Measurements from ENCODE around the gene HOMER2. TPM values are rescaled to one million over a fixed set of nuclear protein-coding genes. Genes with fewer than 3 reads are reported as not detected.
"Not testable (repeated sequence)": the region's sequence is repeated elsewhere in the genome, so short reads cannot be mapped to it uniquely, and the experiment has no call there.

HOMER2 gene
- total RNA-seq, 1 donor from 2014 or later, result under 0.01 TPM

DNA sequence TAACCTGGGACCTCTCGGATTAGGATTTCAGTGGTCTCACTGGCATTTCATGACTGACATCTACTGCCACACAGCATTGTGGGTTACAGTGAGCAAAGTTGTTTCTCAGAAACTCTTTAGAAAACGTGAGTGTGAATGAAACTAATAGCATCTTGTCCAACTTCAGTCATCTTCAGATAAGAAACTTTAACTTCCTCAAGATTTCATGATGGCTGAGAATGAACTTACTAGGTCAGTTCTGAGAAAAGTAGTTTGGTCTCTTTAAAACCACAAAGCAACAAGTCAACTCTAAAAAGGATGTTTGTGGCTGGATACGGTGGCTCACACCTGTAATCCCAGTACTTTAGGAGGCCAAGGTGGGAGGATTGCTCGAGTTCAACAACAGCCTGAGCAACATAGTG lies 14.2 kb upstream of the HOMER2 start:
- no peak for DNase-seq (ENCODE audit: low read depth in 2 of 2)

- no peak for DNase-seq (ENCODE audit: low read depth in 2 of 2)
Observed at GRCh38 chr15:82964890-82965289, 12.4 kb upstream of the HOMER2 start.

DNA sequence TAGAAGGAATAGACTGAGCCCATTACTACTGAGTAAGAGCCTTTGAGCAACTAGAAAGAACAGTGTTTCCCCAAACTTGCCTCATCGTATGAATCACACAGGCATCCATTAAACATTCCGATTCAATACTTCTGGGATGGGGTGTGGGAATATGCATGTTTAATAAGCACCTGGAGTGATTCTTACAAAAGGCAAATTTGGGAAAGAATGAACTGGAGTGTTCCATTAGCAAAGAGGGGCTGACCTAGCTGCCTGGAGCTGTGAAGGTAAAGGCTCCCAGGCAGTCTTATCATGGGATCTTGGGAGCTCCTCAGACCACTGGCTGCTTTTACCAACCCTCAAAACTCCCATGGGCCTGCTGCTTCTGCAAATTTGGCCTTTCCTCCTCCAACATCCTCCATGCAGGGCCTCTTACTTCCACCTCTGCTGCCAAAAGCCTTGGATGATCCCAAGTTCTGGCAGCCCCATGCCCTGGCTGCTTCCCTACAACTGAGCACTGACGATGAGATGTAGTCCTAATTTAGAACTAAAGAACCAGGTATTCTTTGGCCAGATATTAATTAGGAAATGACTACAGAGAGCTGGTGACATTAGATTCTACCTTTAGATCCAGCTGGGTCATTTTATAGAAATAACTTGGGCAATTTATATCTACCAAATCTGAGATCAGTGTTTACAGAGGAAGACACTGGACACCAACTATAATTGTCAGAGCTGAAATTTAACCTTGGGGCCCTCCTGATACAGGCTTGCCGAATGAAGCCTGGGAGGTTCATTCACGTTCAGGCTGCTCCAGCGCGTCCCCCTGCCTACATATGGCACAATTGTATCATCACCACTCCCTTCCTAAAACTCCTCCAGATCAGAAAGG lies 11.2 kb upstream of the HOMER2 start:
- no peak for DNase-seq (ENCODE audit: low read depth in 2 of 2)

DNA sequence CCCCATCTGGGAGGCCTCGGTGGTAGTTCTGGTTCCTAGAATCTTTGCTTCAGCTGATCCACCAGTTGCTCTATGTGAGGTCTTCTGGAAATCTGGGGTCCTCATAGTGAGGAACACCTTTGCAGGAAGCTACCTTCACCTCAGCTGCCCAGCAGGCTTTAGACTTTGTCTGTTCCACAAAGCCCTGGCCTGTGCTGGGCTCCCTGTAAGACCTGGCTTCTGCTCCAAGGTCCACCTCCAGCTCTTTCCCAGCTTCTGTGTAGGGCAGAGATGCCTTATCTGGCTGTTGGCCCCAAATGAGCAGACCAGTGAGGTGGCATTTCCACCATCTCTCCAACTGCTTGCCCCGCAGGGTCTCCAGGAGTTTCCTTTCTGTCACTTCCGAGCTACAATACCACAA lies 8.2 kb upstream of the HOMER2 start:
- DNase-seq (ENCODE audit: low read depth in 2 of 2), result no peak

- DNase-seq (ENCODE audit: low read depth in 2 of 2), result no peak
Observed at GRCh38 chr15:82959423-82959822, 6.9 kb upstream of the HOMER2 start.

- no peak for DNase-seq (ENCODE audit: low read depth in 2 of 2)
Observed at GRCh38 chr15:82958638-82959037, 6.1 kb upstream of the HOMER2 start.

DNA sequence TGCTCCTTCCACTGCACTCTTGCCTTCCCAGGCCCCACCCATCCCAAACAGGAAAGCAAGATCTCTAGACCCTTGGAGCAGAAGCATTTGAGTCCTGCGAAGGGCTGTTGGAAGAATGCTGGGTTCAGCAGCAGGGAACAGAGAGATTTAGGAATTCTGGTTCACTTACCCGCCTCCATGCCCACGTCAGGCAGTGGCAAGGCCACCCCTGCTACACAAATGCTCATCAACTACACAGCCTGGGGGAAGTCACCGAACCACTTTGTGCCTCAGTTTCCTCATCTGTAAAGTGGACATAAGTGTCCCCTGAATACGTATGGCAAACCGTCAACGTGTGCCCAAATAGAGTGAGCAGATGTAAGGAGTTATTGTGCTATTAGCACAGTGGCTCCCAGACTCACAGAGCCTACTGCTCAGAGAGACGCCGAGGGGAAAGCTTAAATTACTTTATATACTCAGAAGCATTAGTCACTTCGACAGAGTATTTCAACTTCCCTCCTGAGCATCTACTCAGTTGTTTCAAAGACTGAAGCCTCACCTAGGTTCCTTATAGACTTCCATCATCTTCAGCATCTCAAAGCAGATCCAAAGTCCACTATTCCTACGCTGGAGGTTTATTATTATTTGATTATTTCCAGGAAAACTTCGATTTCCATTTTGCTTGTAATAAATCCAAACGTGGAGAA lies 905 bp downstream of the HOMER2 start:
- DNase-seq (ENCODE audit: low read depth in 2 of 2), result no peak

DNA sequence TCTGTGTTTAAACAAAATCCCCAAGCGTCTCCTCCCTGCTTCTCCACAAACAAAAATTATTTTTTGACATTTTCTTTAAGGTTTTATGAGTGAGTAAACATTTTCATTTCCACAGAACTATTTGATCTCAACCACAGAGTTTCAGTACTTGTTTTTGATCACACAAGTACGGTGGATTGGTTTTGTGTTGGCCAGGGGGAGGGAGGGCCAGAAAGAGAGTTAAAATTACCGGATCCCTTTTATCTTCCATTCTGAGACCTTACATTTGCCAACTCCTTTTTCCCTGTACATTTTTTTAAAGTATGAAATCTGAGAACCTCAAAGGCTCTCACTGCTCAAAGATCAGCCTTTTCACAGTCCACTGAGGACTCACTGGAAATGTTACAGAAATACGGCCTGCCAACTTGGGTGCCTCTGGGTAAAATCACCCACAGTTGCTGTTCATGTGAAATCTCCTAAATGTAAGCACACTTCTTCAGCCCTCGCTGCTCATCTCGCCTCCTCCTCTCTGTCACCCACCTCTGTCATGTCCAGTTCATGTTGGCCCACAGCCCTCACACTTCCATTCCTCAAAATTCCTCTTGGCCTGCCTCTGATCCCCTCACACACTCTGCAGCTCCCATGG lies 1.7 kb downstream of the HOMER2 start:
- no peak for DNase-seq (ENCODE audit: low read depth in 2 of 2)

GRCh38 chr15:82950295-82950694 lies 2.2 kb downstream of the HOMER2 start:
- no peak for DNase-seq (ENCODE audit: low read depth in 2 of 2)

DNA sequence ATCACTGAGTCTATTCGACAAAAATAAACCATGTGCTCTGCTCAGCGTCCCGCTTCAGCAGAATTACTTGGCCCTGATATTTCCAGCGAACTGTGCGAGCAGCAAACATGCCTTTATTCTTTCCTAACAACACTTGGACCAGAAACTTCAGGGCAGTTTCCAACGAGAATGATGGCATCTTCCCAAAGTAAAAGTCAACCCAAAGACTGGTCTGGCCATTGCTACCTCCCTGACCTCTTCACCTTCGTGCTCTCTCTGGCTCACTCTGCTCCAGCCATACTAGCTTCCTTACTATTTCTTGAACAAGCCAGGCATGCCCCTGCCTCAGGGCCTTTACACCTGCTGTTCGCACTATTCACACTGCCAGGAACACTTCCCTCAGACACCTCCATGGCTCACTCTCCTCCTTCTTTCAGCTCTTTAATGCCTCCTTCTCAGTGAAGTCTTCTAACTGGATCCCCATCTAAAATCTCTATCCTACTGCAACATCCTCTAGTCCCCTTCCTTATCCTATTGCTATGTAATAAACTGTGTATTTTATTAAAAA lies 6.3 kb downstream of the HOMER2 start:
- DNase-seq (ENCODE audit: low read depth in 2 of 2), result no peak

DNA sequence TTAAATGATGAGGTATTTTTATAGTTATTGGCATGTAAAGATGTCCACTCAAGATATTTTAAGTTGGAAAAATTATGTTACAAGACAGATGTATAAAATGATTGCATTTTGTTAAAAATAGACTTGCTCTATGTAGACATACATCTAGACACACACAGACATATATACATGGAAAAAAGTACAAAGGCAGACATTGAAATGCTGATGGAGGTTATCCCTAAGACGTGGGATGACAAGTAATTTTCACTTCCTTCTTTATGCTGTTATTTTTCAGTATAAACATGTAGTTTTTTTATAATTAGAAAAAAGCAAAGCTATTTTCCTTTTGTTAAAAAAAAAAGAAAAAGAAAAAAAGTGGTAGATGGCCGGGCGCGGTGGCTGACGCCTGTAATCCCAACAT lies 7.2 kb downstream of the HOMER2 start:
- DNase-seq (ENCODE audit: low read depth in 2 of 2), result no peak

DNA sequence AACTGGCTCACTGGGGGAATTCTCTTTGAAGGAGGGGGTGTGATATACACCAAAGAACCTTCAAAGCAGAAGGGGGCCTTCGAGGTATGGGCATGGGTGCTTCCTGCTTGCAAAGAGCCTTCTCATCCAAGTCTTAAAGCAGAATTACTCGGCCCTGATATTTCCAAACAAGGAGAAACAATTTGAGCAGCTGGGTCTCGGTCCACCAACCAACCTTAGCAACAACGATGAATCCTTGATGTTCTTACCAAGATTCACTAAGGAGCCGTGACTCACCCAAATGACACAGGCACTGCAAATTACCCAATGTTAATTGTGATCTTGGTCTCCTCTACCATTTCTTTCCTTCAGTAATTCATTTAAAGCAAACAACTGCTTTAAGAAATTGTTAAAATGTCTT lies 7.7 kb downstream of the HOMER2 start:
- DNase-seq (ENCODE audit: low read depth in 2 of 2), result no peak

DNA sequence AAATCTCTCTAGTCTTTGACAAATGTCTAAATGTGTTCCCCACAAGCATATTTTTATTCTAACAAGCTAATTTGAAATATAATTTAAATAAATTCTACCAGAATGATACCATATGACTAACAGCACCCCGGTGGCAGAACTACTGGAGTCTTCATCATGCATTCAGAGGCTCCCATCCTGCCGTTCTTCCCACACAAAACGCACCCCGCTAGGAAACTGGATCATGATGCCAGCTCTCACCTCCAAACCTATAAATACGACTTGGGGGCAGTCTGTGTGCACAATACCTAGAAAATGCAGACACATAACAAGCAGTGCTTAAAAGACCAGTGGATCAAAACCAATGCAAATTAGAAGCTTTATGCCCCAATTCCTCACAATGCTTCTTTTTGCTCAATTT lies 8.5 kb downstream of the HOMER2 start:
- DNase-seq (ENCODE audit: low read depth in 2 of 2), result no peak

DNA sequence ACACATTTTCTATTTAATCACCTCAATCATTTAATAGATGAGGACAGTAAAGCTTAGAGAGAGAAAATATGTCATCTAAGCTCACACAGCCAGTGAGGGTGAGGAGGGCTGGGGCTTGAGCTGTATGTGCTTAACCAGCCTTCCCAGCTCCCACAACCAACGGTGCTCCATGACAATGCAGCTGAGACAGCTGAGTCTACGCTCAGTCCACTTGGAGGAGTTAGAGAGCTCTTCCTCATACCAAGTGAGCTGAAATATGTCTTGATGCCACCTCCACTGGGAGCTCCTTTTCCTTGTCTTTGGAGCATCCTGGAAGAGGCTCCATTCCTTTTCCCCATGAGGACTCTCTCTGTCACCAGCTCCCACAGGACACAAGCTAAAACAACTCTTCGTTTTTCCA lies 9.3 kb downstream of the HOMER2 start:
- no peak for DNase-seq (ENCODE audit: low read depth in 2 of 2)

DNA sequence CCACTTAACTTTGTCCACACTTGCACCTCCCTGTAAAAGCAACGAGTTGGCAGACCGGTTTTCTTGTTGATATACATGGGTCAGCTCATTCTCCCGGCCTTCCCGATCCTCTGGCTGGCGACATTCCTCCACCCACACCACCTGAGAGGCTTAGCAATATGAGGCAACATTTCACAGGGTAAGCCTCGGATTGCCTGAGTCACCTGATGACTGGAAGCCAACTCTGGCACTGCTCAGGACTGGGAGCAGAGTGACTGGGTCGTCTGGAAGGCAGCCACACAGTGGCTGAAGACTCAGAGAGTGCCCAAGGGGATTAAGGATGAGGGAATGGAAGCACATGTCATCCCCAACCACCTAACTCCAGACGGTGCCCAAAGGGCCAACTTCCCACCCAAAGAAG lies 9.8 kb downstream of the HOMER2 start:
- no peak for DNase-seq (ENCODE audit: low read depth in 2 of 2)

- DNase-seq (ENCODE audit: low read depth in 2 of 2), result not testable (repeated sequence)
Observed at GRCh38 chr15:82939678-82940077, 12.8 kb downstream of the HOMER2 start.

GRCh38 chr15:82937712-82938058 lies 14.8 kb downstream of the HOMER2 start:
- DNase-seq (ENCODE audit: low read depth in 2 of 2), result no peak

DNA sequence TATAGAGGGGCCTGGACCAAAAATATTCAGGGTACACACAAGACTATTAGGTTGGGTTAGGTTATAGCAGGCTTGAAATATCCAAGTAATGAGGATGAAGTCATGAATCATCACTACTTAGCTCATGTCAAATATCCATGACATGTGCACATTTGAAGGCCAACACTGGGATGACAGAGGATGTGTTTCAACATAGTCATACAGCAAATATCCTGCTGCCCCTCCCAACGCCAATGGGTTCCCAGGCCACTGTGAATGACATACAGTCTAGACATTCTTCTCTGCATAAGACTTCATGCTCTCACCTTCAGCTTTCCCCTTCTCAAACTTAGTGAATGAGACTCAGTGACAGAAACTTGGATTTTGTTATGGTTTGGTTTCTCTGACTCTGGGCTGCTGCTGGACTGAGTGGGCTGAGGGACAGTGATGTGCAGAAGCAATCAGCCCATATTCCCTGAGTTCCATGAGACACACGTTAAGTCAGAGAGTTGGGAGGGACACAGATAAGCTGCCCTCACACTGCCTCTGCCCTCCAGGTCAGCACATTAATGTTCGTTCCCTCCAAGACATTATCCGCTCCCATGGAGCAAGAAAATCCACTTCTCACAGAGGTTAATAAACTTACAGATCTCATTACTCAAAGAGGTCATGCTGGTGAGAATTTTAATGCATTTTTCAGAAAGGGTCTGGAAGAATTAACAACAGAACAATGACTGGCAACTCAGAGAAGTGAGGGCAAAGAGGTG lies 15.4 kb downstream of the HOMER2 start:
- no peak for DNase-seq (ENCODE audit: low read depth in 2 of 2)

GRCh38 chr15:82935382-82935781 lies 17.1 kb downstream of the HOMER2 start:
- DNase-seq (ENCODE audit: low read depth in 2 of 2), result no peak

DNA sequence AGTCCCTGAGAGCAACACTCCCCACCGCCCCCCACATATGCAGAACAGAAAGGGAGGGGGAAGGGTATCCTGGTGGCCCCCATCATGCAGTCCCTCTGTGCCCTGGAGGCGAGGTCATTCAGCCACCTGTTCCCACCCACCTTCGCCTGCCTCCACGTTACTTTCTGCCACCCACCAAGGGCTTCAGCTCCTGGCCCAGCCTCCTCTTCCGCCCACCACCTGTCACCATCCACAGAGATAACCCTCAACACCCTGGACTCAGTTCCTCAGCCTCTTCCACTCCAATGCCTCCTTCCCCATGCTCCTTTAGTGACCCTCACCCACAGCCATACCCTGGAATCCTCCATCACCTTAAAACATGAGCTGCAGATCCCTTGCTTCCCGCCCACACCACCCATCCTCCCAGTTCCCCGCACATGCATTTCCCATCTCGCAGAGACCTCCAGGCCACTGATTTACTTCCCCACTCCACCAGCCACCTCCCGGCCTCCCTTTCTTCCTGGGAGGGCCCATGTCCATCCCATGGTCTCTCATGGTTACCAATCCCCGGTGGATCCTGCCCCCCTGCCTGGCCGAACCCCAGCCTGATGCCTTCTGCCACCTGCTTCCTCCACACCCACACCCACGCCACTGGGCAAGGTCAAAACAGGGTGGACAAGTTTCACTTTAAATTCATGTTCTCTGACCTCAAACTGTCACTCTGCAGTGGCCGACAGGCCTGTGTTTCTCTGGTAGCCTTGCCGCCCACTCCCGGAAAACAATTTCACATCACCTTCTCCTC lies 18.2 kb downstream of the HOMER2 start:
- DNase-seq (ENCODE audit: low read depth in 2 of 2), result no peak

GRCh38 chr15:82933576-82933975 lies 18.9 kb downstream of the HOMER2 start:
- DNase-seq (ENCODE audit: low read depth in 2 of 2), result no peak
